Body of pancreas (tissue), 4 donors: ENCODE data around the gene SLC16A6. TPM values are rescaled to one million over a fixed set of nuclear protein-coding genes. Genes with fewer than 3 reads are reported as not detected.
"Not testable (repeated sequence)": the region's sequence is repeated elsewhere in the genome, so short reads cannot be mapped to it uniquely, and the experiment has no call there.

Experiments used
- ATAC-seq: fragments of 150-250 bp; one replicate; pipeline ENCODE4 v1.9.1; 2016
- DNase-seq, 4 donors: peaks; one replicate each; pipeline ENCODE4 v3.0.0-alpha.2; 2019
- H3K27ac ChIP-seq, 4 donors: fragments of 200-600 bp; sonication (generic); 1 replicate in 3 of 4; 2 replicates in 1 of 4; pipeline versions ENCODE4 v1.5.1 to v1.6.1; 2016 to 2019; ENCODE audit warnings: mild to moderate bottlenecking in 1 of 4, mixed read lengths in 1 of 4, moderate library complexity in 1 of 4
- H3K27me3 ChIP-seq, 2 donors: fragments of 200-600 bp; sonication (generic); one replicate each; pipeline ENCODE4 v1.6.0; 2016; ENCODE audit warnings: mild to moderate bottlenecking in 1 of 2
- H3K36me3 ChIP-seq, 2 donors: fragments of 200-600 bp; sonication (generic); replicated peaks in 1 of 2; 2 replicates each; pipeline ENCODE4 v1.5.1; 2016; ENCODE audit warnings: low read depth in 2 of 2; ENCODE audit not compliant: insufficient read depth in 1 of 2
- H3K4me1 ChIP-seq: fragments of 200-600 bp; sonication (generic); one replicate; pipeline ENCODE4 v1.6.0; 2016
- H3K4me3 ChIP-seq, 2 donors: fragments of 200-600 bp; sonication (generic); 1 replicate in 1 of 2; 2 replicates in 1 of 2; pipeline ENCODE4 v1.5.1; 2016 to 2019
- H3K9me3 ChIP-seq, 3 donors: fragments of 200-600 bp; sonication (generic); 1 replicate in 2 of 3; 2 replicates in 1 of 3; pipeline ENCODE4 v1.5.1; 2016
- POLR2A ChIP-seq, 3 donors: fragments of 450-650 bp; IDR thresholded peaks; one replicate each; pipeline ENCODE4 v1.6.1; 2016; ENCODE audit warnings: antibody characterized with exemption in 3 of 3, mild to moderate bottlenecking in 2 of 3
- WGBS, 2 donors: methylation state at CpG; one replicate each; pipeline ENCODE4 v1.1.5; 2017; 5-methylcytosine and 5-hydroxymethylcytosine counted together
- intact Hi-C: fragments of 100-400 bp; cut with DNase I; formaldehyde crosslinking; loops from one replicate; pipeline ENCODE4 v1.15.1; 2023
- total RNA-seq, 2 donors: library from RNA; depleted of rRNA; stranded (reverse); fragments of >200 nt; gene quantifications; one replicate each; pipeline ENCODE4 v1.1.0, GENCODE V29; 2016
- TF ChIP-seq, protein P1 (sequence below), 7 experiments: fragments of 450-650 bp in 4 of 7; fragments of 200-600 bp in 3 of 7; sonication (generic) in 3 of 7; IDR thresholded peaks; one replicate each; pipeline ENCODE4 v1.5.1; 2016 to 2019; ENCODE audit warnings: antibody characterized with exemption in 7 of 7

SLC16A6 gene
- total RNA-seq, 2 donors from 2014 or later = under 0.01 TPM; not detected in 1

DNA sequence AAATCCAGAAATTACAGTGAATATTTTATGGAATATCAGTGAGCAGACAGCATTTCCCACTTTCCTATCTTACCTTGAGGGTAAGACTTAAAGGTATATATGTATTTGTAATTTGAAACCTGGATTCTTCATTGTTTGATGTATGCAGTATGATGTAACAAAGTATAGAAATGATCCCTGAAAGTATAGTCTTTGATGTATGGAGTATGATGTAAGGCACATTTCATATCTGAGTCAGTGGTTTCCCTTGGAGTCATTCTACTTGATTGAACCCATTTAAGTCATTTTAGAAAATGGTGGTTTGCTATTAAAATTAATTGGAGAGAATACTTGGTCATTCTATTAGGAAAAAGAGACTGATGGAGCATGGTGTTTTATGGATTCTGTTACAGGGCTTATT is 33.0 kb downstream of the SLC16A6 start:
- TF ChIP-seq POLR2A (IDR thresholded peaks at IDR 0.05) = no peak
- TF ChIP-seq, protein P1, sequence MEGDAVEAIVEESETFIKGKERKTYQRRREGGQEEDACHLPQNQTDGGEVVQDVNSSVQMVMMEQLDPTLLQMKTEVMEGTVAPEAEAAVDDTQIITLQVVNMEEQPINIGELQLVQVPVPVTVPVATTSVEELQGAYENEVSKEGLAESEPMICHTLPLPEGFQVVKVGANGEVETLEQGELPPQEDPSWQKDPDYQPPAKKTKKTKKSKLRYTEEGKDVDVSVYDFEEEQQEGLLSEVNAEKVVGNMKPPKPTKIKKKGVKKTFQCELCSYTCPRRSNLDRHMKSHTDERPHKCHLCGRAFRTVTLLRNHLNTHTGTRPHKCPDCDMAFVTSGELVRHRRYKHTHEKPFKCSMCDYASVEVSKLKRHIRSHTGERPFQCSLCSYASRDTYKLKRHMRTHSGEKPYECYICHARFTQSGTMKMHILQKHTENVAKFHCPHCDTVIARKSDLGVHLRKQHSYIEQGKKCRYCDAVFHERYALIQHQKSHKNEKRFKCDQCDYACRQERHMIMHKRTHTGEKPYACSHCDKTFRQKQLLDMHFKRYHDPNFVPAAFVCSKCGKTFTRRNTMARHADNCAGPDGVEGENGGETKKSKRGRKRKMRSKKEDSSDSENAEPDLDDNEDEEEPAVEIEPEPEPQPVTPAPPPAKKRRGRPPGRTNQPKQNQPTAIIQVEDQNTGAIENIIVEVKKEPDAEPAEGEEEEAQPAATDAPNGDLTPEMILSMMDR (IDR thresholded peaks at IDR 0.05) = no peak
- DNase-seq = no peak
- no peak overlapping the region for H3K27ac ChIP-seq

DNA sequence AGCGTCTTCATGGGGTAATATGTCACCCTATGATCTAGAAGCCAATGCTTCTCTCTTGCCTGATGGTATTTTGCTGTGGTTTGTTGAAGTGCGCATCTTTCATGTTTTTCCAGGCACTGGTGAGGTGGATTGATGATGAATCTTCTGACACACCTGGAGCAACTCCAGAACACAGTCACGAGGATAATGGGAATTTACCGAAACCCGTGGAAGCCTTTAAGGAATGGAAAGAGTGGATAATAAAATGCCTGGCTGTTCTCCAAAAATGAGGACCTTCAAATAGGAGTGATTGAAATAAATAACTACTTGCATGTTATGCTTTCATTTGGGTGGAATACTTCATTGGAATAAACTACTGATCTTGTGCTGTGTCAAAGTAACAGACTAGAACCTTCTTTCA is 34.2 kb downstream of the SLC16A6 start:
- H3K4me3 ChIP-seq, H3K27ac ChIP-seq, H3K4me1 ChIP-seq, DNase-seq, H3K27me3 ChIP-seq, ATAC-seq, H3K9me3 ChIP-seq, intact Hi-C loops, H3K36me3 ChIP-seq: not testable (repeated sequence)
- WGBS, 2 donors = 72 to 74% methylated on average over 5 of the region's 5 CpGs

More for the DNA sequence above, 33.0 kb downstream of the SLC16A6 start:
- intact Hi-C loops = no loop called here
- no peak for ATAC-seq
- Histone ChIP-seq H3K4me1 (no peaks in the 10 kb centered on the region), H3K36me3 (peaks cover 0 to 2% of the 10 kb centered on the region in 2 donors), H3K4me3 (no peak overlapping the region), H3K27me3 (no peaks in the 10 kb centered on the region), H3K9me3 (no peaks in the 10 kb centered on the region)

DNA sequence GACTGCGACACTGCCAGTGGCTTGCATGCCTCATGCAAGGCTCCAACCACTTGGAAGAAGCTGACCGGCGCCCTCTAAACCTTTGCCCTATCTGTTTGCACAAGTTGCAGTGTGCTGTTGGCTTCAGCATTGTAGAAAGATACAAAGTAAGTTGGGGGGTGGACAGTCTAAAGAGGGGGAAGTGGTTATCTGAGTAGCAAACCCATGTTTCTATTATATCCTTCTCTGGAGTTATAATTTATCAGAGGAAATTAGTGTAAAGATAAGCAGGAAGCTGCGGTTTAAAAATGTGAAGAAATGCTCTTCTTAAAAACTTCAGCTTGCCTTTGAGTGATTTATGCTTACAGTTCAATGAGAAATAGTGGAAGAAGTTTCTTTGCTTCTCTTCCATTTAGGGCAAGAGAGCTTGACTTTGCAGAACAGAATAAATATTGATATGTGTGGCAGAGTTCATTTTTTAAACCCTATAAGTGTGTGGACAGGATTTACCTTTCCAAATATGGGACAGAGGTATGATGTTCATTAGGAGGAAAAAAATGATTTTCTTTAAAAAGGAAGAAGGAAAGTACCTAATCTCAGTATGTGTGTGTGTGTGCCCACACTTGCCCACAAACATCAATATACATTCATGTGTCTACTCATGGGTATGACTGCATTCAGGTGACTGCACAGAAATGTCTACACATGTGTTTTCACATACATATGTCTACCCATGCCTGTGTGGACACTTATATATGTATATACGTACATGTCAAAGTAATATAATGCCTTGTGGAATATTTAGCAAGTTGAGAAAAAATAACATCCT is 35.0 kb downstream of the SLC16A6 start:
- no peak overlapping the region for H3K4me3 ChIP-seq
- DNase-seq (no peak), ATAC-seq (no peak)
- H3K27me3 ChIP-seq = no peaks in the 10 kb centered on the region
- no peaks in the 10 kb centered on the region for H3K9me3 ChIP-seq
- TF ChIP-seq, protein P1 (IDR thresholded peaks at IDR 0.05) = no peak
- TF ChIP-seq POLR2A (IDR thresholded peaks at IDR 0.05) = no peak
- 70 to 81% methylated on average over 5 of the region's 5 CpGs for WGBS, 2 donors
- intact Hi-C loops = no loop called here
- peaks cover 0 to 2% of the 10 kb centered on the region in 2 donors for H3K36me3 ChIP-seq
- H3K4me1 ChIP-seq = no peaks in the 10 kb centered on the region
- H3K27ac ChIP-seq = no peak overlapping the region

- 78 to 90% methylated on average over 4 of the region's 4 CpGs for WGBS, 2 donors
- no peak for TF ChIP-seq POLR2A (IDR thresholded peaks at IDR 0.05)
- TF ChIP-seq, protein P1 (IDR thresholded peaks at IDR 0.05) = no peak
- peaks cover 0 to 2% of the 10 kb centered on the region in 2 donors for H3K36me3 ChIP-seq
These were observed 35.8 kb downstream of the SLC16A6 start for GRCh38 chr17:68255151-68255550.

GRCh38 chr17:68253426-68253825 is 37.5 kb downstream of the SLC16A6 start:
- intact Hi-C loops, DNase-seq, H3K36me3 ChIP-seq, H3K27me3 ChIP-seq, H3K9me3 ChIP-seq, ATAC-seq, H3K4me3 ChIP-seq, H3K27ac ChIP-seq, H3K4me1 ChIP-seq: not testable (repeated sequence)
- 78 to 91% methylated on average over 7 of the region's 7 CpGs for WGBS, 2 donors

More at GRCh38 chr17:68255151-68255550, 35.8 kb downstream of the SLC16A6 start:
- Histone ChIP-seq H3K27ac (no peak overlapping the region), H3K4me1 (no peaks in the 10 kb centered on the region), H3K9me3 (no peaks in the 10 kb centered on the region), H3K27me3 (no peaks in the 10 kb centered on the region), H3K4me3 (no peak overlapping the region)
- ATAC-seq (no peak), DNase-seq (no peak)
- intact Hi-C loops = no loop called here

DNA sequence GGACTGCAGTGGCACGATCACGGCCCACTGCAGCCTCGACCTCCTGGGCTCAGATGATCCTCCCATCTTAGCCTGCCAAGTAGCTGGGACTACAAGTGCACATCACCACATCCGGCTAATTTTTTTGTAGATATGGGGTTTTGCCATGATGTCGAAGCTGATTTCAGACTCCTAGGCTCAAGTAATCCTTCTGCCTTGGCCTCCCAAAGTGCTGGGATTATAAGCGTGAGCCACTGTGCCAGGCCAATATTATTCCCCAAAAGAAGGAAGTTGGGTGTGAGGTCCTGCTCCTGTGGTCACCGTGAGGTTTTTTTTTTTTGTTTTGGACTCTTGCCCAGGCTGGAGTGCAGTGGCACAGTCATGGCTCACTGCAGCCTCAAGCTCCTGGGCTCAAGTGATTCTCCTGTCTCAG is 41.6 kb downstream of the SLC16A6 start:
- no peak for DNase-seq
- peaks cover 7% of the 10 kb centered on the region for H3K4me1 ChIP-seq
- ATAC-seq = no peak
- H3K4me3 ChIP-seq = no peak overlapping the region
- H3K27ac ChIP-seq = no peak overlapping the region
- H3K9me3 ChIP-seq = no peaks in the 10 kb centered on the region
- no peaks in the 10 kb centered on the region for H3K36me3 ChIP-seq
- H3K27me3 ChIP-seq = no peaks in the 10 kb centered on the region
- TF ChIP-seq POLR2A (IDR thresholded peaks at IDR 0.05) = no peak
- TF ChIP-seq, protein P1 (IDR thresholded peaks at IDR 0.05) = no peak
- 60 to 65% methylated on average over 7 of the region's 7 CpGs for WGBS, 2 donors
- intact Hi-C loops = no loop called here
